Activated CD4-positive, alpha-beta T cell treated with anti-CD3 and anti-CD28 coated beads for 24 hours (primary cell): Measurements from ENCODE around the gene POU5F2.

Source experiments
- DNase-seq, 2 donors: peaks; one replicate each; pipeline ENCODE4 v3.0.0-alpha.2; 2020; ENCODE audit warnings: low read depth in 2 of 2

POU5F2 gene

GRCh38 chr5:93741136-93741811 lies at the start of gene POU5F2:
POU5F2 (minus strand) TSS chr5:93741600; CDS start chr5:93741563, 37 bp downstream.
- no peak for DNase-seq

DNA sequence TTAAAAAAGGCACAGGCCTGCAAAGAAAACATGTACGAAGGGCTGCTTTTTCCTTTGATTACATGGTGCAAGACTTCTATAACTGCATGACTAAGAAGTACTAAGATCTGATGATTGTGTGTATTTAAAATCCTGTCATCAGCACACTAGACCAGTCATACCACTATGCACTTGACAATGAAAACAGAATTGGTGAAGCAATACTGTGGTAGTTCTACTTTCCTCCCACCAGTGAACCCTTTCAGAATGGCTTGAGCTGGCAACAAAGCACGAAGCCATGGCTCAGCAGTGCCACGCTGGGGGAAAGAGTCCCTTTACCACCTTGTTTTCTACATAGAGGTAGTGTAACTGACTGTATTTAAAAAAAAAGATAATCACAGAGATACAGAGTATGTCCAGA lies 49.0 kb upstream of the POU5F2 start:
- DNase-seq: no peak

GRCh38 chr5:93789173-93790067 lies 48.0 kb upstream of the POU5F2 start:
- no peak for DNase-seq

DNA sequence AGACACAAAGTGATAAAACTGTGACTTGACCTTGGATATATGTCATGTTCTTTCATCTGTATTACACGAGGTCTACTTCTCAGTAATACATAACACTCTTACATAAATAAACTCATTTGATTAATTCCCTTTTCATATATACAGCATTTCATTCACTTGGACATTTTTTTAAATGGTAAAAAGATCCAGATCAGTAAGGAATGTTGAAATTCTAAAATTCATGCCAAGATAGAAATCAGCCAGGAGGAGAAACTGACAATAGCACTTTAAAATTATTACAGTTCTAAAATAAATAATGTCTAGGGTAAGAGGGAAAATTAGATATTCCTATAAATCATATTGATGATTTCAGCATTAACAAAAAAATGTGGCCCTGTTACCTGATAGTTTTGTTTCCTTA lies 46.2 kb upstream of the POU5F2 start:
- no peak for DNase-seq

- DNase-seq: no peak
Observed at GRCh38 chr5:93785475-93785874, 44.1 kb upstream of the POU5F2 start.

DNA sequence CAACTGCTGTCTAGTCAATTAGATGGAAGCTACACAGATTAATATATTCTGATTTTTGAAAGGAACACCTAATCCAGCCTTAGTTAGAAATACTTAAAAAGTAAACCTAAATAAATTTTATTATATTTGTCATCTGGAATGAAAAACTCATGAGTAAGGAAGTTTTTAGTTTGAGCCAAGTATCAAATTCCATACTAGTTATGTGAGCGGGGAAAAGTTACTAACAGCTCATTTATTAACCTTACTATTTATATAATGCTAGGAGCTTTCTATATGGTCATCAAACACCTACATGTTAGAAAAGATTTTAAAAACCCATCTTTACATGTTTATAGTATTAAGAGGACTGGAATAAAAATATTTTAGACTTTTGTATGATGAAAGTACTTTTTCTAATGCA lies 41.6 kb upstream of the POU5F2 start:
- DNase-seq: no peak

DNA sequence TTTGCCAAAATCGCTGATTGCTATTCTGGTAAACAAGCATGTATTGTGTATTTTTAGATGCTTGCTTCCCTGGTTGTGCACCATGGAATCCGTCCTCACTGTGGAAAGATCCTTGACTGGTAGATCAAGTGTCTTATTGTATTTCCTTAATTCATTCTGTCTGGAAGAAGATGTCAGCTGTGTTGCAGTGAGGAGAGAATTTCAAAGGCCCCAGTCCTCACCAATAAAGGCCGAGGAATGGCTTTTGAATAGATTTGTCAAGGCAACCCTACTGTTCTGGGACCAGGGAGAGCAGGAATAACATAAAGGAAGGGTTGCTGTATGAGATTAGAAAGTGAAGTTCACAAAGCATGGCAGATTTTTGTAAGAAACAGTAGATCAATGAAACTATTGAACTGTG lies 36.2 kb upstream of the POU5F2 start:
- no peak for DNase-seq

DNA sequence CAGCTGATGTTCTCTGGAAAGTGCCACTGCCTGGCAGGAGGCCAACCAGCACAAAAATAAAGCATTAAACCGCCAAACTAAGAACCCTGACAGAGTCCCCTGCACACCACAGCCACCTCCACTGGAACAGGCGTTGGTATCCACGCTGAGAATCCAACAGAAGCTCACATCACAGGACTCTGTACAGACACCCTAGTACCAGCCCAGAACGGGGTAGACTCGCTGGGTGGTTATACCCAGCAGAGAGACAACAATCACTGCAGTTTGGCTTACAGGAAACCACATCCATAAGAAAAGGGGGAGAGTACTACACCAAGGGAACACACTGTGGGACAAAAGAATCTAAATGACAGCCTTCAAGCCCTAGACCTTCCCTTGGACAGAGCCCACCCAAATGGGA lies 15.0 kb upstream of the POU5F2 start:
- no peak for DNase-seq

- DNase-seq: no peak
Observed at GRCh38 chr5:93755716-93756115, 14.3 kb upstream of the POU5F2 start.

GRCh38 chr5:93748875-93749397 lies 7.5 kb upstream of the POU5F2 start:
- no peak for DNase-seq

GRCh38 chr5:93746406-93747056 lies 5.1 kb upstream of the POU5F2 start:
- no peak for DNase-seq

- no peak for DNase-seq
Observed at GRCh38 chr5:93736284-93736683, 5.1 kb downstream of the POU5F2 start.

DNA sequence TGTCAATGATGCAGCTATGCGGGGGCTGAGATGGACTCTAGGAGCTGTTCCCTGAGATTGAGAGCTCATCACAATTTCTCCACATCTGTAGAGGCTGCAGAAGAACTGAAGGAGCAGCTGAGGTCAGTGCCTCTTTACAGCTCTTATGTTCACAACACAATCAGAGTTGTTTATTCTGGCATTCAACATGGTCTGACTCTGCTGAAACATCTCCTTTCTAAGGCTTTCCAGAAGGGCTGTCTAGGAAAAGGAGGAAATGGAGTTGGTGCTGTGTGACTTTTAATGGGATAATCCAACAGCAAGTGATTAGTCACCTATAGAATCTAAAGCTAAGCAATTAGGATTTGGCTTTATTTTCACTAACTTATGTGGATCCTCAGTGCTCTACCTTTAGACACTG lies 6.0 kb downstream of the POU5F2 start:
- DNase-seq: no peak

GRCh38 chr5:93731987-93732386 lies 9.4 kb downstream of the POU5F2 start:
- DNase-seq: no peak

DNA sequence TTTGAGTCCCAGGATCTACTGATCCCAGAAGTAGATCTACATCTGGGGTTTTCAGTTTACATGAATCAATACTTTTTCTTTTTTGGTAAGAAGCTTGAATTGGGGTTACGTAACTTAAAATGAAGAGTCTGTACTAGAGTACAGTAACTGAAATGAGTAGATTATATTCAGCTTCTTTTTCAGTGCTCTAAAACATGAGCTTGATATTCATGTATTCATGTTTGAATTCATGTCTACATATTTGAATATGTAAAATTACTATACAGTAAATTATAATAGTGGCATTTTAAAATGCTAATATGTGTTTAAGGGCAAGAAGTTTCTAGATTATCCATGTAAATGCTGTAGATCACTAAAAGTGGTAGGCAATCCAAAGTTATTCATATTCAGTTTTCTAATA lies 14.8 kb downstream of the POU5F2 start:
- DNase-seq: no peak

GRCh38 chr5:93724791-93725190 lies 16.6 kb downstream of the POU5F2 start:
- DNase-seq: no peak

GRCh38 chr5:93723681-93724080 lies 17.7 kb downstream of the POU5F2 start:
- no peak for DNase-seq

GRCh38 chr5:93723005-93723404 lies 18.4 kb downstream of the POU5F2 start:
- no peak for DNase-seq

GRCh38 chr5:93722588-93722987 lies 18.8 kb downstream of the POU5F2 start:
- no peak for DNase-seq

- no peak for DNase-seq
Observed at GRCh38 chr5:93721511-93721910, 19.9 kb downstream of the POU5F2 start.

DNA sequence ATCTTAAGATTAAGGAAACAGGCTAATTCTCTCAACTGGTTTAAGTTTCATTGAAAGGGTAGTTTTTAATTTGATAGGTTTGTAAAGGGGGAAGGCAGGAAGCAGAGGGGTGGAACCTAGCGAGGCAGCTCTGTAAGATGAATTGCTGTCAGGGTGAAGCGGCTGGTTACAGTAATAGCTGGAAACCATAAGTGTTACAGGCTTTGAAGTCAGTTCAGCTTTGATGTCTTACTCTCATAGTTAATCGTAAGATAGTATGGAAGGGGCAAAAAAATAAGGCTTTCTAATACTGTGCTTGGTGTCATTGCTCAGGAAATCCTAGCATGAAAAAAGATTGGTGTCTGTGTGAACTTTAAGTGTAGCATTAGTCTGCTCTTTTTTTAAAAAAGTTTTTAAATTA lies 20.3 kb downstream of the POU5F2 start:
- no peak for DNase-seq

GRCh38 chr5:93717162-93717561 lies 24.2 kb downstream of the POU5F2 start:
- no peak for DNase-seq
